GM23248 (cell line): Measurements from ENCODE around the gene EPB41L4B.

Source experiments
- EZH2 ChIP-seq: fragments of 200-600 bp; sonication (generic); IDR thresholded peaks from 2 replicates; pipeline ENCODE4 v1.6.1; 2018; ENCODE audit warnings: antibody characterized with exemption, mild to moderate bottlenecking; ENCODE audit not compliant: insufficient read depth, poor library complexity, severe bottlenecking
- EZH2phosphoT487 ChIP-seq: fragments of 200-600 bp; sonication (generic); IDR thresholded peaks from 2 replicates; pipeline ENCODE4 v1.6.1; 2018; ENCODE audit warnings: antibody characterized with exemption, moderate library complexity, mild to moderate bottlenecking, low read depth; ENCODE audit not compliant: insufficient read depth

DNA sequence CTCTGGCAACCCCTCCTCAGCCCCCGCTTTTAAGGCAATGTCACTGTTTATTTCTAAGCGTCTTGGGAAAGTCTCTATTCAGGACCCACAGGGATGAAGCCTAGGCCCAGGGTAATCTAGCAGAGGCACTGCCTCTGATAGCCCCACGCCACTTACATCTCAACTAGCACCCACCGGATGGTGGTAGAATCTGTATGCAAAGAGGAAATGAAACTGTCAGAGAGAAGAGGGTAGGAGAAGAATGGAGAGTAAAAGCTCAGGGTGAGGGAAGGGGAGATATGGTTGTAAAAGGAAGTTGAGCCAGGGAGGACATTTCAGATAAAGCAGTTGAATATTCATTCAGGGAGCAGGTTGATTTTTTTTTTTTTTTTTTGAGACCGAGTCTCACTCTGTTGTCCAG is 156.8 kb downstream of the EPB41L4B start:
- TF ChIP-seq EZH2 (no peak), EZH2phosphoT487 (no peak)
